Stimulated activated CD8-positive, alpha-beta memory T cell treated with anti-CD3 and anti-CD28 coated beads, Interleukin-4, amount 100 ng/mL, for 24 hours (primary cell): ENCODE measurements around the gene INSL4.

Experiments
- DNase-seq: peaks from one replicate; pipeline ENCODE4 v3.0.0-alpha.2; 2020; ENCODE audit warnings: low read depth

Gene INSL4

DNA sequence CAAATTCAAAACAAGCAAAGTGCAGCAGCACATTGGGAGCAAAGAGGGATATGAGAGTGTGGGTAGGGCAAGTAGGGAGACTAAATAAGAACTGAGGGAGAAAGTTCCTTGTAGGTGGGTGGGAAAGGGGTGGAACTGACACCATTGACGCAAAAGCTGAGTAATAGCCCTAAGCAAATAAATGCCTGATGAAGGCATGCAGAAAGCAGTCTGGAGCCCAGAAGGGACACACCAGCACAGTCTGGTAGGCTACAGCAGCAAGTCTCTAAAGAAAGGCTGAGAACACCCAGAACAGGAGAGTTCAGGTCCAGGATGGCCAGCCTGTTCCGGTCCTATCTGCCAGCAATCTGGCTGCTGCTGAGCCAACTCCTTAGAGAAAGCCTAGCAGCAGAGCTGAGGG, at the start of gene INSL4:
INSL4 (plus strand) TSS at position 208 of the 400 bp plus-strand sequence; CDS start at position 313, 105 bp downstream.
- DNase-seq = no peak

DNA sequence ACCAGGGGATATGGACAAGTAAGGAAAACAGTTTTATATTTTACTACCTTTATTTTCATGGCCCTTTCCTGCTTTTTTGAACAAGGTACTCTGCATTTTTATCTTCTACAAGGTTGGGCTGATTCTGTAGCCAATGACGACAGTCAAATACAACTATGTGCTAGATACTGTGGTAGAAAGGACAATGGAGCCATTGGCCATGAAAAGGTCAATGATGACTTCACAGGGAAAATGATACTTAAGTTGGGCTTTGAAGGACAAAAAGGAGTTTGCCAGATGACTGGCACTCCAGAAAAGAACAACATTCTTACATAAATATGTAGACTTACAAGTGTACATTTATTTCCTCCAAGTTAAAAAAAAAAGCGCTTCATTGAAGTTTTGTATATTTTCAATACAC, 46.4 kb upstream of the INSL4 start:
- no peak for DNase-seq

DNA sequence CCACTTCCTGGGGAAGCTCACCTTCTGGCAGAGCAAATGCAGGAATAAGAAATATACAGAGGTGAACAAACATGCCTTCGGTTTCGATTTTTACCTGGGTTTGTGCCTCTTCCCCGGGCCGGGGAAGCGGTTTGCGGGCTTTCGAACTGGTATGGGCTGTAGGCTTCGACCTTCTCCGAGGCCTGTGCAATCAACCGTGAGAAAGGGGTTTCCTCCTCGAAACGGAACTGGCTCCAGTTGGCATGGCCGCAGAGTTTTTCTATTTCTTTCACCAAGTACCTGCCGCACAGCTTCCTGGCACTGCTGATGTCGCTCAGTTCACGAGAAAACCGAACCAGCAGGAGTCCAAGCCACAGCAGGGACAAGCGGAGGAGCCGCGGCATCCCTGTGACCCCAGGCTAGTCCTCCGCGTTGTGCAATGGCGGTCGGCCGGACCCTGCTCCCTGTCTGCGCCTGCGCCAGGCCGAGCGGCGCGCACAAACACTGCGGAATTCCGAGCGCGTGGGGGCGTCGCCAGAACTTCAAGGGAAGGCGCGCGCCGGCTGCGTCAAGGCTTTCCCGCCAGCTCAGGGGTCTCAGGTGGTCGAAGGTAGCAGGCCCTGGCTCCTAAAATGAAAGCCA, 45.9 kb upstream of the INSL4 start, which contains the start of gene INSL6:
INSL6 (minus strand) TSS at position 420 of the 621 bp plus-strand sequence; CDS start at position 383, 37 bp downstream.
- no peak for DNase-seq

DNA sequence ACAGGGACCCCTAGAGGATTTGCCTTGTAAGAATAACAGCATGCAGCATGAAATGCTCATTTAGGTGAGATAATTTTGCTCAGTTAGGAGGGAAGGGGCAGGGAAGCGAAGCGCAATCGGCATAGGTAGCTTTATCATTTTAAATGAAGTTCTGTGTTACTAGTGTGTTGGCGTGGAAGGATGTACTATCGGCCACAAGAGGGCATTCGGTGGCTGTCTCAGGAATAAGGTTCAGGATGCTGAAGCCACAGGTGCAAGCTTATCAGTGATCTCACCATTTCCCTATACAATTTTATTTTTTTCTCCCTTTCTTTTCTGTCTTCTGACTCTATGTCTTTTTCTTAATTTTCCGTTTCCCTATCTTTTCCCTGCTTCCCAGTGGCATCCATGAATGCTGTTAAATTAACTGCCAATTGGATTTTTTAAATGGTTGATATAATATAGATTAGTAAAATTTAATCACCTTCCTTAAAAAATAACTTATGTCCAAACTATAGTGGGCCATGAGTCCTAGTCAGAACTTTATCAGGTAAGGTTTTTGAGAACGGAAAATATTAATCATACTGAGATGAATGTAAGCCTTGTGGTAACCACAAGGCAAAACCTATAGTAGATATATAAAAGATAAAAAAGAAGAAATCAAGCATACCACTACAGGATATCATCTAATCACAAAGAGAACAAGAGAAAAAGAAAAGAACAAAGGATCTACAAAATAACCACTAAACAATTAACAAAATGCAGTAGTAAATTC, 44.6 kb upstream of the INSL4 start:
- DNase-seq = no peak

DNA sequence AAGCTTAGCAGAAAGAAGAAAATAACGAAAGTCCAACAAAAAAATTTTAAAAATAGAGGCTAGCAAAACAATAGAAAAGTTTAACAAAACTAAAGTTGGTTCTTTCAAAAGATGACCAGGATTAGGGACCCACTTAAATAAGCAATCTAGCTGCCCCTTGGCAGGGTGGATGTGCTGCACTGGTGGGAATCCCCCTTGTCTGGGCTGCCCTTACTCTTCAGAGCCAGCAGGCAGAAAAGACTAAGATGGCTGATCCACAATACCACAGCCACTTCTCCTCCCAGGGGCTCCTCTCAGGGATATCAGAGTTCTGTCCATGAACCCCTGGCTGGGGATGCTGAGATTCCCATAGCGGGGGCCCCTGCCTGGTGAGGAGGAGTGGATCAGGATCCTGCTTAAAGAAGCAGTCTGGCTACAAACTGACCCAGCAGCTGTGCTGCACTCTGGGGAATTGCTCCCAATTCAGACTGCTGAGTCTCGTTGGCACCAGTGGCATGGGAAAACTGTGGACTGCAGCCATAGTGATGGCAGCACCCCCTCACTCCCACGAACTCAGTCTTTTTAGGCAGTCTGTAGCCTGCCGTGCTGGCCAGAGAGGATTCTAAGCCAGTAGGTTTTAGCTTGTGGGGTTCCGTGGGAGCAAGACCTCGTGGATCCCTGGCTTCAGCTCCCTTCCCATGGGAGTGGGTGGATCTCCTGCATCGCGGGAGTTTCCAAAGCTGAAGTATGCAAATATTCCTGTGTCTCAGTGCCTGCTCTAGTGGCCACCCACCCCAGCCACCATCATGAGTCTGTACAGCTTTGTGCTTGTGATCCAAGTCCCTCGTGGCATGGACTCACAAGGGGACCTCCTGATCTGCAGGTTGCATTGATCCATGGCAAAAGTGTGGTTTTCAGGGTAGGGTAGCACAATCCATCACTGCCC, 42.9 kb upstream of the INSL4 start:
- no peak for DNase-seq

DNA sequence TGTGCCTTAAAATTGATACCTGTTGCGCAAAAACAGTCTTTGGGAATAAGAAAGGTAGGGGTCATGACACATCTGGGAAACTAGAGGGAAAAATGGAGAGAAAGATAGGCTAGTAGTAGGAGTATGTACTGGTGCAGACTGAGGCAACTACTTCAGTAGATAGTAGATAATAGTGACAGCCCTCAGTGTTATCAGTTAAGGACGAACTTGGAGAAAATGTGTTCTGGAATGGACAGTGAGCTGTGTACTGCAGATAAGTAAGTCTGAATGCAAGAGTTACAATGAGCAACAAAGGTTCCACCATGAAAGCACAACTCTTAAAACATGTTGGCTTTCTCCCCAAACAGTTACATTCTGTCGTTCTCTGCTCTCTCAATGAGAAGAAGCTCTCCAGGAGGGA, 39.2 kb upstream of the INSL4 start:
- no peak for DNase-seq

DNA sequence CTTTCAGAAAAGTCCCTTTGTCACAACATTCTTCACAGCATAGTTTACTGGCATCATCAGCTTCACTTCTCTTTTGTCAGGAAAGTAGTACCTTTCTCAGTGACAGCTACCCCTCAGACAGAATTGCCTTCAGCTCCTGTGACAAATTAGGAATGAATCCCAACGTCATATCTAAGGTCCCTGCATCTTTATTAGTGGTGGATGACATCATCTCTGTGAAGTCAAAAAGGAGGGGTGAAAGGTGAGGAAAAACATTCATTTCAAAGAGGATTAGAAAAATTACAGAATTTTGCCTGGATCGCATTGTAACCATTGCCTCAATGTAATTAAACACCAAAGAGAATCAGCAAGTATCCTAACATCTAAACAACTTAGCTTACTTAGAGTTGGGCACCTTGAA, 37.9 kb upstream of the INSL4 start:
- no peak for DNase-seq

DNA sequence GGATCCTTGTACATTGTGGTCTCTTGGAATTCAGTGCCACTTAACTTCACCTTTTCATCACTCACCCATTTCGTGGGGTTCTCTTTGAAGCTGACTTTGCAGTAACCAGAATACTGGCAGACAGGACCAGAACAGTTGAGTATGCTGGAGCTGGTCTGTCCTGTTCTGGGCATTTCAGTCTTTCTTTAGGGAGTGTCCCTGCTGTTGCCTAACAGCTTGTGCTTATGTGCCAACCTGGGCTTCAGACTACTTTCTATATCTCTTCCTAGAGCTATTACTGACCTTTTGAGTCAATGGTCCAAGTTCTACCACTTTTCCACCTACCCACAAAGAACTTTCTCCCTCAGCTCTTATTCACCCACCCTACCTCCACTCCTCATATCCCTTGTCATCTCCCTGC, 35.8 kb upstream of the INSL4 start:
- DNase-seq = no peak

DNA sequence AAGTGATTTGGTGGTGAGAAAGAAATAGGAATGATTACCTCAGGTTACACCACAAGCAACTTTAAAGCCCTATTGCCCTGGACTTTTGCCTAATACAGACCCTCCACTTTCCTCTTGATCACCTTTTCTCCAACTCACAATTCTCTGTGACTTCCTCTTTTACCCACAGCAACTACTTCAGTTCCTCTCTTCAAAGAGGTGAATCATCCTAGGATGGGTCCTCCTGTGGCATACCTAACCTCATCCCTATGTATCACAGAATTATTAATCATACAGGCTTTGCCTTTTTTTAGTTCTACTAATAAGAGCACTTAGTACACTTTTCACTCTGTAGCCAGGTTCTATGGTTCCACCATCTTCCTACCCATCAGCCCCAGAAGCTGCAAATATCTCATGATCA, 26.1 kb upstream of the INSL4 start:
- no peak for DNase-seq

DNA sequence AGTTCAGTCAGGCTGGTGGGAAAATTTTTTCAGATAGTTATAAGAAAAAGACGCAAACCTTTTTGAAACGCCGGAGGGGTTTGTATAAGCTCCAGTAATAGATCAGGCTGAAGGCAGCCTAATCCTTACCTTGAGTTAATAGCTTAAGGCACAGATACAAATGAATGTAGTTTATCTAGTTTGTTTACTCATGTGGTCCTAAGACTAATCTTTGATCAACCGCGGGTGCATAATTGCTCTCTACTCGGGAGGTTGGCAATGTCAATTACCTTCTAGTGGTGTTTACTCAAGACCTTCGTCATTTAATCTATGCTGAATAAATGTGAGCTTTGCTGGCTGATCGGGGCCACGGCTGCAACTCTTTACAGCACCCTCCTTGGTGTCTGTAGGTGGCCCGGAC, 665 bp upstream of the INSL4 start:
- DNase-seq = no peak

DNA sequence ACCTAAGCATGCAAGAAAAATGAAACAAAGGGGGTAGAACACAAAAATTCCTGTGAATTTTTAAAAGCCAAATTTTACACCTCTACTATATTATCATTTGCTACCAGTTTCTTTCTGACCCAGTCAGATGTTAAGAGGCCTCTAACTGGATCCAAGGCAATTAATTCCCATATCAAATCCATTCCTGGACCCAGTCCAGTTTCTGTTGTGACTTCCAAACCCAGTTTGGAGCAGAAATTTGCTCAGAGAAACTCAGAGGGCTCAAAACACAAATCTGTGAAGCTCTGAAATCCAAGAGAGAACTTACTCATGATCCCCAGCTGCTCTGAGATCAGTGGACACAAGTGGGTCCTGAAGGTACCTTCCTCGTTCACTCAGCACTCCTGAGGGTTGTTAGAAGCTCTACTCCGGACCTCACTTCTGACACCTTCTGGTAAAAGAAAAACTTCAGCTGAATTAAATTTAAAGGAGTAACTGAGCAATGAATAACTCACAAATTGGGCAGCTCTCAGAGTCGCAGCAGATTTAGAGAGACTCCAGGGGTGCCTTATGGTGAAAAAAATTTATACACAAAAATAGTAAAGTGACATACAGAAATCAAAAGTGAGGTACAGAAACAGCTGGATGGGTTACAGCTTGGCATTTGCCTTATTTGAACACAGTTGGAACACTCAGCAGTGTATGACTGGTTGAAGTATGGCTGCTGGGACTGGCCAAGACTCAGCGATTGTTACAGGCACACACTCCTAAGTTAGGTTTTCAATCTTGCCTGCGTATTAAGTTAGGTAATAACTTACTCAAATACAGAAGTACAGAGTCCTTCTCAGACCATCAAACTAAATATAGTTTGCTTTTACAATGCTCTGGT, 32.4 kb downstream of the INSL4 start:
- no peak for DNase-seq

DNA sequence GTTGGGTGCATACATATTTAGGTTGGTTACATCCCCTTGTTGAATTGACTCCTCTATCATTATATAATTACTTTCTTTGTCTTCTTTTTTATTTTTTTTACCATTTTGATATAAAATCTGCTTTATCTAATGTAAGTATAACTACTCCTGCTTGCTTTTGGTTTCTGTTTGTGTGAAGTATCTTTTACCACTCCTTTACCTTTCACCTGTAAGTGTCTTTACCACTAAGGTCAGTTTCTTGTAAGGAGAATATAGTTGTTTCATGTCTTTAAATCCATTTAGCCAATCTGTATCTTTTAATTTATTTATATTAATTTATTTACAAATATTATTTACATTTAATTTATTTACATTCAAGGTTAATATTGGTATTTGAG, 33.0 kb downstream of the INSL4 start:
- DNase-seq = no peak

DNA sequence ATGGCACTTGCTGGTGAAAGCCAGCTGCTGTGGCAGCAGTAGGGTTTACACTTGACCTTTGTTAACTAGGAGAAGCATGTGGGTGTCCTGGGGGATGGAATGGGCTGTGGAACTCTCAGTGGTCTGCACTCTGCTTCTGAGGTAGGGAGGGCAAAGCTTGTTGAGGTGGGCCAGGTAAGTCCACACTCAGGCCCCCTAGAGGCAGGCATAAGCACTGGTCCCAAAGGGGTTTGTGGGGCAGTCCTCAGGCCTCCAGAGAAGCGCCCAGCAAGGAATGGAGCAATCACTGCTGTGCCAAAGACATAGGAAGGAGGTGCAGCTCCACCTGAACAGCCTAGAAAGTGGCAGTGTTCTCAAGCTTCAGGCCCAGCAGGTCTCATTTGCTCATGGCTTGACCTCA, 34.7 kb downstream of the INSL4 start:
- DNase-seq = no peak

DNA sequence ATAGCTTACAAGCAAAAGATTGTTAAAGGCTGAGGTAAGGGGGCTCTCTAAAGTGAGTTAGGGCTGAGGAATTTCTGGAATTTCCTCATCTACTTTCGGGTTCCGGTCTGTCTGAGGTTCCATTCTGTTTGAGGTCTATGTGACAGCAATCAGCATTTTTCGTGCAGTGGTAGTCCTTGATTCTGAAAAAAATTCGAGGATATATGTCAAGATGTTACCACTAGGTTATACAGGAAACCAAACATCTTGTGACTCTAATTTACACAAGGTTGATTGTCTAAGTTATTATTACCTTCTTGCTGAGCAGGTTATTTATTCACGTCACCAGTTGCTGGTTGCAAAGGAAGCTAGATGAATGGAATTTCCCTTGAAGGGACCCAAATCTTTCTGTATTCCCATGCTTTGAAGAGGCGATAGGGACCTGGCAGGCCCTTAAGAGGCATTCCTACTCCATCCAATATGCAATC, 38.1 kb downstream of the INSL4 start:
- DNase-seq = no peak

DNA sequence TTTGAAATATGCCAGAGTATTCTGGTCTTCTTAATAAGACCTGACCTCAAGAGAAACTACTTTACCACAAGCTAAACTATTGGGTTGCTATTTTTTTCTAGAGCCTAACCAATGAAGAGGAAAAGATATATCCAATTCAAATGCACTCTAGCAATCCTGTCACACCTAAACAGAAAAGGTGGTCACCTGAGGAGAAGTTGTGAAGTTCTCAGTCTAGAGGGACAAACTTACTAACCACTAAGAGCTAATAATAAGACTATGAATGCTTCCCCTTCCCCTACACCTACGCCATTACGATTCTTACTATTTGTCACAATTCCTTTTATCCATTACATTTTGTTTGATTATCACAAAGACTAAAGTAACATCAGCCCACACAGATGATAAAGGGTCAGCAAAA, 43.6 kb downstream of the INSL4 start:
- DNase-seq = no peak

DNA sequence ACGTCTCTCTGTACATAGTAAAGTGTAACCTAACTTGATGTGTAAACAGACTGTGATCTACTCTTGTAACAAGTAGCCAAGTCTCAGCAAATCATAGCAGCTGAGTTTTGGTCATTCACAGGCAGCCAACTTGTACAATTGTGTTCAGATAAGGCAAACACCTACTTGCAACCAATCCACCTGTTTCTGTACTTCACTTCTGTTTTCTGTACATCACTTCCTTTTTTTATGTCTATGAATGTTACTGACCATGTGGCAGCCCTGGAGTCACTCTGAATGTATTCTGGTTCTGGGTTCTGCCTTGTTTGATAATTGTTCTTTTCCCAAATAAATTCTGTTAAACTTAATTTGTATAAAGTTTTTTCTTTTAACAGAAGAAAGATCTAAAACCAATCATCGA, 47.3 kb downstream of the INSL4 start:
- DNase-seq = no peak
